HG02610 (cell line): ENCODE results near the gene INKA1.
"Not testable (repeated sequence)": the region's sequence is repeated elsewhere in the genome, so short reads cannot be mapped to it uniquely, and the experiment has no call there.

Experiments used
- ATAC-seq: cut with Tn5 transposase; IDR thresholded peaks from one replicate; pipeline ENCODE4 v1.9.1; 2021; ENCODE audit warnings: mild to moderate bottlenecking, moderate library complexity; ENCODE audit not compliant: unreplicated experiment

INKA1 gene

DNA sequence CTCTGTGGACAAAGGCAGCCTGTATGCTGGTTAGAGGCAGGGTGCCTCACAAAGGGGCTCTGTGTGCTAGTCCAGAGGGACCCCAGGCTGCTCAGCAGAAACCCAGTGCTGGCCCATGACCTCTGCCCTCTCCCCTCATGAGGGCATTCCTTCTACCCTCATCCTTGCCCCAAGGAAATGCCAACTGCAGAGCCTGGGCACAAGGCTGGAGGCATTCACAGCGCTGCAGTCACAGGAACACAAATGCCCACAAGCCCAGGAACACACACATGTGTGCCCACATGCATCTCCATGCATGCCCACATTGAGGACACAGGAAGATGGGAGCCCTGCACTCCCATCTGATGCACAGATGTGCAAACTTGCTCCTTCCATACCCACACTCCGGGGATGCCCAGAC lies 3.8 kb downstream of the INKA1 start:
- ATAC-seq, result no peak

DNA sequence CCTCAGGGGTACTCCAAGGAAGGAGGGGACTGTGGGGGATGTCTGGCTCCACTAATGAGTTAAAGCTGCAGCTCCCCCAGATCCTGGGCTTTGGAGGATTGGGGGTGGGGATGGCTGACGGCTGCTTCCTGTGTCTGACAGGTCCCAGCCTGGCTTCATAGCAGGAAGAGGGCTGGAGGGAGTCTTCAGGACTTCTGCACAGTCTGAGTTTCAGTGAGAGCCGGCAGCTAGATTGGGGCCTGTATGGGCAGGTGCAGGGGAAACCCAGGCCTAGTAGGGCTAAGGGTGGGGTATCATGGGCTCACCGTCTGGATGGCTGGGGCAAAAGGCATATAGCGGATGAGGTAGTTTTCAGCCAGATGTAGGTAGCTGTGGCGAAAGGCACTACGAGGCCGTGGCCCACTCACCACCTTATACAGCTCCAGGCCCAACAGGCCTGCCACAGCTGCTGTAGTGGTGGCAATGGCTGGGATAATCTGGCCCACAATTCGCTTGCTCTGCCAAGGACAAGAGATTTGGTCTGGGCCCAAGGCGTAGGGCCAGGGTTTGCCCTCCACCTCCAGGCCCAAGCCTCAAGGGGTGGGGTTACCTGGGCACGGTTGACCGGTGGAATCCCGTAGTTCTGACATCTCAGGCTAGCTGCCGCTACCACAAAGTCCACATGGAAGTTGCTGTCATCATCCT lies 4.5 kb downstream of the INKA1 start:
- ATAC-seq, result no peak

DNA sequence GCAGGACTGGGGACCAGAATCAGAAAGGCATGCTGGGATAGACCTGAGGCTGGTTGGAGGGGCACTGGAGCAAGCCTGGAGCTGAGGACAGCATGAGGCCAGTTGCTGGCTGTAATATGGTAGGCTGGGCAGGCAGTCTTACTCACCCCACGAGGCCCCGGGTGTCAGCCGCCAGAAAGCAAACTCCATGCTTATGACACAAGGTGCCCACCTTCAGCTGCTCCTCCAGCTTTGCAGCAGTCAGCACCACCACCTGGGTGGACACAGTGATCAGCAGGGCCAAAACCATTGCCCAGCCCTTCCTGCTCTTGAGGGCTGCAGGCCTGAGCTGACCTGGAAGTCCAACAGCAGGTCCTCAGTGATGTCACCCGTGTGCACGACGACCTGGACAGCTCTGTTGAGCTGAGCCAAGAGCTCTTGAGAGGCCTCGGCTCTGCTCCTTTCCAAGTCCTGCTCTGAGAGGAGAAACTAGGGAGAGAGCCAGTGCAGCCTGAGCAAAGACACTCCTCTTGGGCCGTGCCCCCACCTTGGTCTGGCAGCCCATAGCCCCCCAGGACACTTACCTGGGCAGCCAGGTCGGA lies 9.9 kb downstream of the INKA1 start:
- no peak for ATAC-seq

DNA sequence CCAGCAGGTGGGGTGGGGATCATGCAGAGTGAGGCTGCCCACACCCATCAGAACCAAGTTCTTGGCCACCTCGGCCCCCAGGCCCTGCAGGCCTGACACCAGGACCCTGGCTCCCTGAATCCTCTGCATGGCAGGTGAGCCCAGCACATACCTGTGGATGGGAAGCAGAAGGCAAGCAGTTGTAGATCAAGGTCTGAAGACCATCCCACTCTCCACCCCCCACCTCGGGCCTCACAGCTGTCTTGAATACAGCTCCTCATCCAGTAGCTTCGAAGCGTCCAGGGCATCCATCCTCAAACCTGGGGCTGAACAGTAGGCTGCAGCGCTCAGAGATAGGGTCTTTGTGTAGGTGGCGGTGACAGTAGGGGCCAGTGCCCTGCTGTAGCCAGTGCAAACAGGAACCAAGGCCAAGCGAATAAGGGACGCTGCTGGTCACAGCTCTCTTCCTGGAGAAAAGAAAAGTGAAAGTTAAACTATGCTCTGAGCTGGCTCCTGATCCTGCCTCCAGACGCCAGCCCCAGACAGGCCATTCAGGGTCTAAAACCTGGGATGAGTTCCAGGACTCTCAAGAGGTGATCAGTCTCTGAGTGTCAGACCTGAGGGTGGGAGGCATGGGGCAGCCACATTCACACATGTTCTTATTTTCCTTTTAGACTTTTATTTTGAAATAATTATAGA lies 10.6 kb downstream of the INKA1 start, which contains the start of gene UBA7:
UBA7 (minus strand) TSS at position 457 of the 678 bp plus-strand sequence; CDS start at position 291, 166 bp downstream.
- ATAC-seq, result peak; percentile 81

DNA sequence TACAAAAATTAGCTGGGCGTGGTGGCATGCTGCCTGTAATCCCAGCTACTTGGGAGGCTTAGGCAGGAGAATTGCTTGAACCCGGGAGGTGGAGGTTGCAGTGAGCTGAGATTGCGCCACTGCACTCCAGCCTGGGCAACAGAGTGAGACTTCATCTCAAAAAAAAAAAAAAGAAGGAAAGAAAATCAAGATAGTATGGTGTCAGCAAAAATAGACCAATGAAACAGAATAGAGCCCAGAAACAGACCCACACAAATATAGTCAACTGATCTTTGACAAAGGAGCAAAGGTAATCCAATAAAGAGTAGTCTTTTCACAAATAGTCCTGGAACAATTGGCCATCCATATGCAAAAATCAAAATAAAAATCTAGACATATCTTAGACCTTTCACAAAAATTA lies 20.1 kb downstream of the INKA1 start:
- ATAC-seq, result not testable (repeated sequence)

DNA sequence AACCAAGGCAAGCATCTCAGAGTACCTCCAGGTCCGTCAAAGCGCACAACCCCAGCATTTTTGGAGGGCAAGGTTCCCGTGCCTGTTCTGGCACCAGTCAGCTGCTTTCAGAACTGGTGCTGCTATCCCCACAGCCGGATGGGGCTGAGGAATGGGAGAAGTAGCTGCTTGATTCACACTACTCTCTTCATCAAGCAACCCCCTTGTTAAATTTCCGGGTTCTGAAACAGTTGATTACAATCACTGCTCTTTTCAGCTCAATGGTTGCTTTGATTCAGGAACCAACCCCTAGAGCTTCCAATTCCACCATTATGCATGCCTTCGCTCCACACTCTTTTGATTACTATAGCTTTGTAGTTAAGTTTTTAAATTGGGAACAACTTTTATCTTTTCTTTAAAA lies 23.0 kb downstream of the INKA1 start:
- ATAC-seq, result no peak

DNA sequence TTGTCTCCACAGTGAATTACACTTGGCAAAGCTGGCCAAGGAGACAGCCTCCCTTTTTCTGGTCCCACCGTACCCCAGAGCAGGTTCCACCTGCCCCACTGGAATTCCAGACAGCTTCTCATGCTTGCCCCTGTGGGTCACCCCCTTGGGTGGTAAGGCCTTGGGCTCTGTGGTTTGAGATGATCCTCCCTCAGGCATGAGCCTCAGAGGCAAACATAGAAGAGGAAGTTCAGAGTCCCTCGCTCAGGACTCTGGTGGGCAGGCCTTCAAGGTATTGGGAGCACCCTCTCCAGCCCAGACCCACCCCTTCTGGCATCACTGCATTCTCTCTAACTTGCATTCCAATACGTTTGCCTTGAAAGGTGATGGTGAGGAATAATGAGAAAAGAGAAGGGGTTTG lies 28.3 kb downstream of the INKA1 start:
- ATAC-seq, result no peak

DNA sequence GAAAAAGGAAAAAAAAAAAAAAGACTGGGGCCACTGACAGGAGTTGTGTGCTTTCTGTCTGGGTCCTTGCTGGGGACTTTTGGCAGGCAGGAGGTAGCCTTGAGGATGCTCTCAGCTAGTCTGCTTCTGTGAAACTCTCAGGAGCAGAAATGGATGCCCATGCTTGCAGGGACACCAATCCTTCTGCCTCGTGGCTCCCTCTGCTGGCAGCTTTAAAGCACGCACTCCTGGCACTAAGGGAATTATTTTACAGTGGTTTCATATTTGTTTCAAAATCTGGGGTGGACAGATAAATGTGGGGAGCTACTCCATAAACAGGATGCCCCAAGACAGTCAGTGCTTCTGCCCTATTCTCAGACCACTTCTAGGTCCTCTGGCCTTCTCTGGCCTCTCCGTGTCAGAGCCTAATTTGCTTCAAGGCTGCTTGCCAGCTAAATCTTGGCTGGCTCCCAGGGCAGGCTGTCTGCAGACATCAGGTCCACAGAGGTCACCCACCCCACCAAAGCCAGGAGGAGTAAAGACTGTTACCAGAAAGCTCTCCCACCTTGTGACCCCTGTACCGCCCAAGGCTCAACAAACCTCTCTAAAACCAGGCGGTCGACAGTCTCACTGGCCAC lies 36.2 kb downstream of the INKA1 start:
- no peak for ATAC-seq

DNA sequence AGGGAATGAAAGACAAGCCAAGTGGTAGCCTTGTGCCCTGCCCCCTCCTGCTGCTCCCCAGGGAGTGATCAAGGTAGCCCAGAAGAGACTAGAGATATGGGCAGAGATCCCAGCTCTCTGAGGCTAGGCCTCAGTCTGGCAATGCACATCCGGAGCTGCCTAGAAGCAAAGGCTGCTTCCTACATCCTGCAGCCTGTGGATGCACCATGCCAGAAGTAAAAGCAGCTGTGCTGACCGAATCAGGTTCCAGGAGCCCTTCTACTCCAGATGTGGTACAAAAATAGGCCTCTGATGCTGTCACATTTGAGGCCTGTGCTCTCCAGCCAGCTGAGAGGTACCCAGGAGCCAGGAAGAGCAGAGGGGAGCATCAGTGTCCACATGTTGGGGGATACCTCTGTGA lies 37.3 kb downstream of the INKA1 start:
- no peak for ATAC-seq

DNA sequence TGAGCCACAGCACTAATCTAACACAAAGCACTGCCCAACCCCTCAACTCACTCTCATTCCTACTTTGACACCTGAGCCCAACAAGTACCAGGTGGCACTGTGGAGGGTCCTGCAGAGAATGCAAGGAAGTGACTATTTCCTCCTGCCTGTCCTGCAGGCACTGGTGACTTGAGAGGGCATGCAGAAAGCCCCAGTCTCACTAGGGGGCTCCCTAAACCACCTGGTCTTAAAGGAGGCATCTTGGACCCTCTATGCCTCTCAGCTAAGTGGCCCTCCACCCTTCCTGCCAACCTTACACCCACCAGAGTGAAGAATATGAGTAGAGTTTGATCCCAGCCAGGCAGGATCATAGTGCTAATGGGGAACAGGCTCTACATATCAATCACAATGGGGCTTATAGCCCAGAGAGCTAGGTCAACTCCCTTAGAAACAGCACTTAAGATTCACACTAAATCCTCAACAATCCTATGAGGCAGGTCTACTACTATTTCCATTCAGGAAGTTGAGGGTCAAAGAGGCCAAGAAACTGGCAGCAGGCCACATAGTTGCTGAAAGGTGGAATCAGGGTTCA lies 38.1 kb downstream of the INKA1 start:
- ATAC-seq, result no peak

DNA sequence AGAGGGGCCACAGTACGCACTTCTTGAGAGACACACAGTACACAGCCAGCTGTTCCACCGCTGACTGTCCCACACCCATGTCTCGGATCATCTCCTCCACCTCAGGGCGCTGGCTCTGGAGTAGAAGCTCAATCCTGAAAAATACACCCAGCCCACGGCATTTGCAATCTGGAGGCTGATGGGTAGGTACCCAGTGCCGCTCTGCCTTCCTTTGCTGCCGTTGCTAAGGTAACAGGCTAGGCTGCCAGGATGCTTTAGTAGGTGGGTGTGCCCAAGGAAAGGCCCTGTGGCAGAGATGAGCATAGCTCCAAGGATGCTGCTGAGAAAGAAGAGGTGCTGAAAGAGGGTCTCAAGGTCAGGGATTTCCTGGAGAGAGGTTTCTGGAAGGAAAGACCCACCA lies 38.7 kb downstream of the INKA1 start:
- no peak for ATAC-seq

DNA sequence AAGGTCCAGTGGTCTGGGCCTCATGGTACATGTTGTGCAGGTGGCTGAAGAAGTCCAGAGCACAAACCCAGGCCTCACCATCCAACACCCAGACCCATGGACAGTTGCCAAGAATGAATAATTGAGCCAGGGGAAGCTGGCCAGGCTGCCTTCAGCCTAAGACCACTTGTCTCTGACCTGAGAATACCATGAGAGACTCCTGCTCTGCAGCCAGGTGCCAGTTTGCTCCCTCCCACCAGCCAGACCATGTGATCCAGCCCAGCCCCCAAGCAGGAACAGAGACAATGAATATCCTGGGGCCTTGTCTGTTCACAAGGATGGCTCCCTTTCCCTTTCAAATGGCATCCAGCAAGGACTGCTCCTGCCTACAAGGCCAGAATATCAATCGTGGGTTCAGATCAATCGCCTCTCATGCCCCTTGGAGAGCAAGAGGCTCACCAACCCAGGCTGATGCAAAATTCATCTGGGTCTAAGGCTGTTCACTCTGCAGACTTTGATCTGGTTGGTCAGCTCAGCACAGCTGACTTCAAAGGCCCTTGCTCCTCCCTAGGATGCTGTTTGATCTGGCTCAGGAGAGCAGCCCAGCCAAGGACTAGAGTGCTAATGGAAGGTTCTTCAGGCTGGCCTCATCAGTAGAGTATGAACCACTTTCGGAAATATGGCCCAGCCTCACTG lies 39.9 kb downstream of the INKA1 start:
- no peak for ATAC-seq

DNA sequence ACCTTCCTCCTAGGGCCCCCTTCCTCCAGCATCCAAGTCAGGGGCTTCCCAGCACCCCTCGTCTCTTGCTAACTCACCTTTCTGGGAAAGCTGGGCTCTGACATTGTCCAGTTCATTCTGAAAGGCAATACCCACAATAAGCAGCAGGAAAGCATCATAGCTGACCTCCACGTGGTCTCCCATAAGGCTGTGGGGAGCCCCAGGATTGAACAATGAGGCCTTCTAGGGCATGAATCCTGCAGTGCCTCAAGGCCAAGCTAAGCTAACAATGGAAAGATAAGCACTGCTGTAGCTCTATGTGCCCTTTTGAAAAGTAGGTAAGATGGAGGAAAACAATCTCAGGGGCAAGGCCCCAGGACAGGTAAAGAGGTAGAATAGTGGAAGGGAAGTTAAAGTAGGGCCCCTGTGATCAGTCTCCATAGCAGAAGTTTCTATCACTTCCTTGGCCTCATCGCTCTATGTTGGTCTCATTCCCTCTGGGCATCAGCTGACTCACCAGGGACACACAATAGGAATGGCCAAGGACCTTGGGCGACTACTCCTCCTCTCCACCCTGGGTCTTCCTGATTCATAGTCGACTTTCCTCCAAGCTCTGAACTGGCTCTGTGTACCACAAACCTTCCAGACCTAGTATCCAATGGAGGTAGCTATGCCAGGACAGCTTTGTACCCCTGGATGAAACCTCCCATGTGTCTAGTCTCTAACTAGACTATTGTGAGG lies 41.6 kb downstream of the INKA1 start:
- no peak for ATAC-seq

DNA sequence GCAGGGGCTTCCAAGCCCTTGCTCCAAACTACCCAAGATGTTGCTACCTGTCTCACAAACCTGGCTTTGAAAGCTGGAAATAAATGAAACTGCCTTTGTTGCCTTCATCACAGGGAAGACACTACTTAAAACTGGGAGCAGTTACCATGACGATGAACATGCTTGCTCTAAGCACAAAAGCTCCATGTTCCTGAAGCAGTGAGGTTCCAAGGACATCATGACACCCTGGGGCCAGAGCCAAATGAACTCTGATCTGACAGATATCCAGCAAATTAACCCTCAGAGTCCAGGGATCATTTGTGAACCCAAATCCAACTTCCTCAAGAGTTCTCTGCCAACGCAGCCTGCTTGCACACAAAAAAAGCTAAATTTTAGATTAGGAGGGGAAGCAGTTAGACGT lies 42.6 kb downstream of the INKA1 start:
- no peak for ATAC-seq
